ENCODE data around the gene COL5A1. TPM values are rescaled to one million over a fixed set of nuclear protein-coding genes. Genes with fewer than 3 reads are reported as not detected.

Gene COL5A1
- total and polyA plus RNA-seq, 2 experiments from 2014 or later: 2.5 to 13.1 TPM

DNA sequence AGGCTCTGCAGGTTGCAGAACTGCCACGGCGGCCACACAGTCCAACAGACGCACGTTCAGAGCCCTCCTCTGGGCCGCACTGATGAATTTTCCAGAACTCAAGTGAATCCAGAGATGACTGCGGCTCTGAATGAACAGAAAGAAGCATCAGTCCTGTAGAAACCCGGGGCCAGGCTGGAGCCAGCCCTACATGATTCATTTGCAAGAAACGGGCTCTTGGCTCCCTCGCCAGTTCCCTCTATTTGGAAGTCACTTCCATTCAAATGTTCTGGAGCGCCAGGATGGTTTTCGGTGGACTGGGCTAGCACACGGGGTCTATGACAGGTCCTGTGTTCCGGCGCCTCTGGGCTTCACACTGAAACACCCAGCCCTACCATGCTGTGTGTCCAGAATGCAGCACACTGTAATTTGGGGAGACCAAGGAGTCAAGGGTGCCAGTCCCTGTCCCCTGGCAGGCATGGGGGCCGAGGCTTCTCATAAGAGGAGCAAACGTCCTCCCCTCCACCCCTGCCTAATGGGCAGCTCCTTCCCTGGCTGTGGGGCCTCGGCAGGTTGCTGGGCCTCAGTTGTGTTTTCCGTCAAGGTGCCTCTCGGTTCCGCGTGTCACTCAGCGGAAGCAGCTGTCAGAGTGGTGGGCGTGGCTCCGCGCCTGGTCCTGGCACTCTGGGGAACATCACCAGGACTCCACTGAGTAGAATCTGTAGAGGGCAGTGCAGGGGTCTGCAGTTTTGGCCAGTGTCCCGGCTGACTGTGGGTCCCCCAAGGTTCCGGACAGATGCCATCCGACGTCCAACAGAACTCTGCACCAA, 18.1 kb upstream of the COL5A1 start:
- no peak for ATAC-seq
- TF ChIP-seq NANOG (IDR thresholded peaks at IDR 0.05; ENCODE audit: borderline replicate concordance): no peak
- TF ChIP-seq JUNB (IDR thresholded peaks at IDR 0.05; ENCODE audit: unreplicated experiment): no peak
- no peak for TF ChIP-seq STAT1 (IDR thresholded peaks at IDR 0.05; ENCODE audit: unreplicated experiment)
- TF ChIP-seq, protein P1, sequence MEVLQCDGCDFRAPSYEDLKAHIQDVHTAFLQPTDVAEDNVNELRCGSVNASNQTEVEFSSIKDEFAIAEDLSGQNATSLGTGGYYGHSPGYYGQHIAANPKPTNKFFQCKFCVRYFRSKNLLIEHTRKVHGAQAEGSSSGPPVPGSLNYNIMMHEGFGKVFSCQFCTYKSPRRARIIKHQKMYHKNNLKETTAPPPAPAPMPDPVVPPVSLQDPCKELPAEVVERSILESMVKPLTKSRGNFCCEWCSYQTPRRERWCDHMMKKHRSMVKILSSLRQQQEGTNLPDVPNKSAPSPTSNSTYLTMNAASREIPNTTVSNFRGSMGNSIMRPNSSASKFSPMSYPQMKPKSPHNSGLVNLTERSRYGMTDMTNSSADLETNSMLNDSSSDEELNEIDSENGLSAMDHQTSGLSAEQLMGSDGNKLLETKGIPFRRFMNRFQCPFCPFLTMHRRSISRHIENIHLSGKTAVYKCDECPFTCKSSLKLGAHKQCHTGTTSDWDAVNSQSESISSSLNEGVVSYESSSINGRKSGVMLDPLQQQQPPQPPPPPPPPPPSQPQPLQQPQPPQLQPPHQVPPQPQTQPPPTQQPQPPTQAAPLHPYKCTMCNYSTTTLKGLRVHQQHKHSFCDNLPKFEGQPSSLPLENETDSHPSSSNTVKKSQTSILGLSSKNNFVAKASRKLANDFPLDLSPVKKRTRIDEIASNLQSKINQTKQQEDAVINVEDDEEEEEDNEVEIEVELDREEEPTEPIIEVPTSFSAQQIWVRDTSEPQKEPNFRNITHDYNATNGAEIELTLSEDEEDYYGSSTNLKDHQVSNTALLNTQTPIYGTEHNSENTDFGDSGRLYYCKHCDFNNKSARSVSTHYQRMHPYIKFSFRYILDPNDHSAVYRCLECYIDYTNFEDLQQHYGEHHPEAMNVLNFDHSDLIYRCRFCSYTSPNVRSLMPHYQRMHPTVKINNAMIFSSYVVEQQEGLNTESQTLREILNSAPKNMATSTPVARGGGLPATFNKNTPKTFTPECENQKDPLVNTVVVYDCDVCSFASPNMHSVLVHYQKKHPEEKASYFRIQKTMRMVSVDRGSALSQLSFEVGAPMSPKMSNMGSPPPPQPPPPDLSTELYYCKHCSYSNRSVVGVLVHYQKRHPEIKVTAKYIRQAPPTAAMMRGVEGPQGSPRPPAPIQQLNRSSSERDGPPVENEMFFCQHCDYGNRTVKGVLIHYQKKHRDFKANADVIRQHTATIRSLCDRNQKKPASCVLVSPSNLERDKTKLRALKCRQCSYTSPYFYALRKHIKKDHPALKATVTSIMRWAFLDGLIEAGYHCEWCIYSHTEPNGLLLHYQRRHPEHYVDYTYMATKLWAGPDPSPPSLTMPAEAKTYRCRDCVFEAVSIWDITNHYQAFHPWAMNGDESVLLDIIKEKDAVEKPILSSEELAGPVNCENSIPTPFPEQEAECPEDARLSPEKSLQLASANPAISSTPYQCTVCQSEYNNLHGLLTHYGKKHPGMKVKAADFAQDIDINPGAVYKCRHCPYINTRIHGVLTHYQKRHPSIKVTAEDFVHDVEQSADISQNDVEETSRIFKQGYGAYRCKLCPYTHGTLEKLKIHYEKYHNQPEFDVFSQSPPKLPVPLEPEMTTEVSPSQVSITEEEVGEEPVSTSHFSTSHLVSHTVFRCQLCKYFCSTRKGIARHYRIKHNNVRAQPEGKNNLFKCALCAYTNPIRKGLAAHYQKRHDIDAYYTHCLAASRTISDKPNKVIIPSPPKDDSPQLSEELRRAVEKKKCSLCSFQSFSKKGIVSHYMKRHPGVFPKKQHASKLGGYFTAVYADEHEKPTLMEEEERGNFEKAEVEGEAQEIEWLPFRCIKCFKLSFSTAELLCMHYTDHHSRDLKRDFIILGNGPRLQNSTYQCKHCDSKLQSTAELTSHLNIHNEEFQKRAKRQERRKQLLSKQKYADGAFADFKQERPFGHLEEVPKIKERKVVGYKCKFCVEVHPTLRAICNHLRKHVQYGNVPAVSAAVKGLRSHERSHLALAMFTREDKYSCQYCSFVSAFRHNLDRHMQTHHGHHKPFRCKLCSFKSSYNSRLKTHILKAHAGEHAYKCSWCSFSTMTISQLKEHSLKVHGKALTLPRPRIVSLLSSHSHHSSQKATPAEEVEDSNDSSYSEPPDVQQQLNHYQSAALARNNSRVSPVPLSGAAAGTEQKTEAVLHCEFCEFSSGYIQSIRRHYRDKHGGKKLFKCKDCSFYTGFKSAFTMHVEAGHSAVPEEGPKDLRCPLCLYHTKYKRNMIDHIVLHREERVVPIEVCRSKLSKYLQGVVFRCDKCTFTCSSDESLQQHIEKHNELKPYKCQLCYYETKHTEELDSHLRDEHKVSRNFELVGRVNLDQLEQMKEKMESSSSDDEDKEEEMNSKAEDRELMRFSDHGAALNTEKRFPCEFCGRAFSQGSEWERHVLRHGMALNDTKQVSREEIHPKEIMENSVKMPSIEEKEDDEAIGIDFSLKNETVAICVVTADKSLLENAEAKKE (CRISPR knock-in tag; IDR thresholded peaks at IDR 0.05): no peak
- no peak for TF ChIP-seq ZNF331 (CRISPR knock-in tag; IDR thresholded peaks at IDR 0.05; ENCODE audit: low read depth)
- no peak for TF ChIP-seq ZNF114 (CRISPR knock-in tag; IDR thresholded peaks at IDR 0.05)
- no peak for TF ChIP-seq POLR2AphosphoS5 (IDR thresholded peaks at IDR 0.05; ENCODE audit: low read depth)
- TF ChIP-seq, protein P2, sequence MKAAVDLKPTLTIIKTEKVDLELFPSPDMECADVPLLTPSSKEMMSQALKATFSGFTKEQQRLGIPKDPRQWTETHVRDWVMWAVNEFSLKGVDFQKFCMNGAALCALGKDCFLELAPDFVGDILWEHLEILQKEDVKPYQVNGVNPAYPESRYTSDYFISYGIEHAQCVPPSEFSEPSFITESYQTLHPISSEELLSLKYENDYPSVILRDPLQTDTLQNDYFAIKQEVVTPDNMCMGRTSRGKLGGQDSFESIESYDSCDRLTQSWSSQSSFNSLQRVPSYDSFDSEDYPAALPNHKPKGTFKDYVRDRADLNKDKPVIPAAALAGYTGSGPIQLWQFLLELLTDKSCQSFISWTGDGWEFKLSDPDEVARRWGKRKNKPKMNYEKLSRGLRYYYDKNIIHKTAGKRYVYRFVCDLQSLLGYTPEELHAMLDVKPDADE (IDR thresholded peaks at IDR 0.05): no peak
- TF ChIP-seq EZH2 (IDR thresholded peaks at IDR 0.05; ENCODE audit: low read depth, unreplicated experiment): no peak
- TF ChIP-seq, protein P3, sequence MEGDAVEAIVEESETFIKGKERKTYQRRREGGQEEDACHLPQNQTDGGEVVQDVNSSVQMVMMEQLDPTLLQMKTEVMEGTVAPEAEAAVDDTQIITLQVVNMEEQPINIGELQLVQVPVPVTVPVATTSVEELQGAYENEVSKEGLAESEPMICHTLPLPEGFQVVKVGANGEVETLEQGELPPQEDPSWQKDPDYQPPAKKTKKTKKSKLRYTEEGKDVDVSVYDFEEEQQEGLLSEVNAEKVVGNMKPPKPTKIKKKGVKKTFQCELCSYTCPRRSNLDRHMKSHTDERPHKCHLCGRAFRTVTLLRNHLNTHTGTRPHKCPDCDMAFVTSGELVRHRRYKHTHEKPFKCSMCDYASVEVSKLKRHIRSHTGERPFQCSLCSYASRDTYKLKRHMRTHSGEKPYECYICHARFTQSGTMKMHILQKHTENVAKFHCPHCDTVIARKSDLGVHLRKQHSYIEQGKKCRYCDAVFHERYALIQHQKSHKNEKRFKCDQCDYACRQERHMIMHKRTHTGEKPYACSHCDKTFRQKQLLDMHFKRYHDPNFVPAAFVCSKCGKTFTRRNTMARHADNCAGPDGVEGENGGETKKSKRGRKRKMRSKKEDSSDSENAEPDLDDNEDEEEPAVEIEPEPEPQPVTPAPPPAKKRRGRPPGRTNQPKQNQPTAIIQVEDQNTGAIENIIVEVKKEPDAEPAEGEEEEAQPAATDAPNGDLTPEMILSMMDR (conservative IDR thresholded peaks at IDR 0.05; ENCODE audit: low read depth in 2 of 2): no peak
- no peak for TF ChIP-seq EZH2phosphoT487 (IDR thresholded peaks at IDR 0.05; ENCODE audit: unreplicated experiment)
- no peak for TF ChIP-seq CREB1 (CRISPR knock-in tag; IDR thresholded peaks at IDR 0.05; ENCODE audit: low read depth)
- TF ChIP-seq, protein P4, sequence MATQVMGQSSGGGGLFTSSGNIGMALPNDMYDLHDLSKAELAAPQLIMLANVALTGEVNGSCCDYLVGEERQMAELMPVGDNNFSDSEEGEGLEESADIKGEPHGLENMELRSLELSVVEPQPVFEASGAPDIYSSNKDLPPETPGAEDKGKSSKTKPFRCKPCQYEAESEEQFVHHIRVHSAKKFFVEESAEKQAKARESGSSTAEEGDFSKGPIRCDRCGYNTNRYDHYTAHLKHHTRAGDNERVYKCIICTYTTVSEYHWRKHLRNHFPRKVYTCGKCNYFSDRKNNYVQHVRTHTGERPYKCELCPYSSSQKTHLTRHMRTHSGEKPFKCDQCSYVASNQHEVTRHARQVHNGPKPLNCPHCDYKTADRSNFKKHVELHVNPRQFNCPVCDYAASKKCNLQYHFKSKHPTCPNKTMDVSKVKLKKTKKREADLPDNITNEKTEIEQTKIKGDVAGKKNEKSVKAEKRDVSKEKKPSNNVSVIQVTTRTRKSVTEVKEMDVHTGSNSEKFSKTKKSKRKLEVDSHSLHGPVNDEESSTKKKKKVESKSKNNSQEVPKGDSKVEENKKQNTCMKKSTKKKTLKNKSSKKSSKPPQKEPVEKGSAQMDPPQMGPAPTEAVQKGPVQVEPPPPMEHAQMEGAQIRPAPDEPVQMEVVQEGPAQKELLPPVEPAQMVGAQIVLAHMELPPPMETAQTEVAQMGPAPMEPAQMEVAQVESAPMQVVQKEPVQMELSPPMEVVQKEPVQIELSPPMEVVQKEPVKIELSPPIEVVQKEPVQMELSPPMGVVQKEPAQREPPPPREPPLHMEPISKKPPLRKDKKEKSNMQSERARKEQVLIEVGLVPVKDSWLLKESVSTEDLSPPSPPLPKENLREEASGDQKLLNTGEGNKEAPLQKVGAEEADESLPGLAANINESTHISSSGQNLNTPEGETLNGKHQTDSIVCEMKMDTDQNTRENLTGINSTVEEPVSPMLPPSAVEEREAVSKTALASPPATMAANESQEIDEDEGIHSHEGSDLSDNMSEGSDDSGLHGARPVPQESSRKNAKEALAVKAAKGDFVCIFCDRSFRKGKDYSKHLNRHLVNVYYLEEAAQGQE (IDR thresholded peaks at IDR 0.05; ENCODE audit: unreplicated experiment): no peak
- Mint-ChIP-seq H3K4me3 (no peak overlapping the region), H3K4me1 (peaks cover 38% of the 10 kb centered on the region), H3K27ac (no peak overlapping the region), H3K9me3 (no peaks in the 10 kb centered on the region), H3K36me3 (ENCODE audit: low read depth) (no peaks in the 10 kb centered on the region; the same call in 2 of the 3 replicates), H3K27me3 (ENCODE audit: insufficient read depth, low read depth, poor library complexity) (peaks cover 7% of the 10 kb centered on the region)
- Histone ChIP-seq H3K9me2 (ENCODE audit: insufficient read depth) (no peaks in the 10 kb centered on the region), H3K27me3 (ENCODE audit: insufficient read depth) (no peaks in the 10 kb centered on the region), H4K20me1 (replicated peaks; ENCODE audit: insufficient read depth) (no peaks in the 10 kb centered on the region), H3K79me2 (replicated peaks; ENCODE audit: insufficient read depth) (no peaks in the 10 kb centered on the region), H3K4me3 (no peak overlapping the region), H3K27ac (ENCODE audit: low read depth) (no peak overlapping the region), H3K4me2 (no peak overlapping the region), H3F3A (replicated peaks; ENCODE audit: low read depth) (no peaks in the 10 kb centered on the region), H3K4me1 (ENCODE audit: insufficient read depth) (no peaks in the 10 kb centered on the region), H3K36me3 (ENCODE audit: insufficient read depth) (no peaks in the 10 kb centered on the region), H2AFZ (no peak overlapping the region)
- DNase-seq (ENCODE audit: low spot score): no peak

Measured in GM23338 (cell line).